ENCODE results near the gene C12orf76. TPM values are rescaled to one million over a fixed set of nuclear protein-coding genes. Genes with fewer than 3 reads are reported as not detected.

Gene C12orf76
- total and polyA plus RNA-seq, 2 donors (not counting 1 experiment from before 2014, with no cell fraction given) = 21.5 to 28.5 TPM

DNA sequence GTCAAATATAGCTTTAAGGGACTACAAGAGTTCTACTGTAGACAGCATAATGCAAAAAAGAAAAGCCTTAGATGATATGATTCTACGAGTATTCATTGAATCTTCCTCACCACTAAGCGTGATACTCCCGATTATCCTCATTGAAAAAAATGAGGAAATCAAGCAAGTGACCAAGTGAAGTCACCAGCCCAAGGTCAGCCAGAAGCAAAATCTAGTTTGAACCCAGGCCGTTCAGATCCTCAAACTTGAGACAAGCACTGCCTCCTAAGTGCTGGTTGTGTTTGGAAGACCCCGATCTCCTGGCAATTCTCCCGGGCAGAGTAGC, 53.0 kb downstream of the C12orf76 start:
- ATAC-seq (ENCODE audit: low read depth) = no peak
- Histone ChIP-seq H3K4me3 (ENCODE audit: control extremely low read depth in 1 of 5, extremely low read depth in 1 of 5, insufficient read depth in 1 of 5, low read depth in 2 of 5, low read length in 4 of 5) (peak overlapping the region; percentile 68 to 99 (median 74)), H3K9ac (ENCODE audit: low read length) (peak overlapping the region; percentile 93), H3K27ac (ENCODE audit: low read length in 2 of 2) (peak overlapping the region; percentile 69 to 90), H3K79me2 (ENCODE audit: control insufficient read depth, insufficient read depth, low read length) (peaks cover 86% of the 10 kb centered on the region), H3K4me1 (ENCODE audit: control insufficient read depth in 2 of 2, insufficient read depth in 2 of 2, low read length in 2 of 2) (peaks cover 36 to 41% of the 10 kb centered on the region in 2 donors), H3K36me3 (replicated peaks in 1 of 2; ENCODE audit: control extremely low read depth in 1 of 2, control insufficient read depth in 1 of 2, extremely low read depth in 1 of 2, insufficient read depth in 2 of 2, low read length in 1 of 2) (peaks cover 0 to 13% of the 10 kb centered on the region in 2 experiments), H3K4me2 (replicated peaks; ENCODE audit: low read depth, low read length, poor library complexity, severe bottlenecking) (peak overlapping the region; percentile 81), H3K27me3 (replicated peaks in 1 of 4; ENCODE audit: control extremely low read depth in 1 of 4, control insufficient read depth in 3 of 4, insufficient read depth in 4 of 4, low read length in 3 of 4) (no peaks in the 10 kb centered on the region), H3K9me3 (ENCODE audit: control extremely low read depth in 1 of 3, control insufficient read depth in 2 of 3, insufficient read depth in 1 of 3, low read length in 2 of 3) (no peaks in the 10 kb centered on the region), H2AFZ (ENCODE audit: insufficient read depth, low read depth, low read length, poor library complexity, severe bottlenecking) (peak overlapping the region; percentile 82), H4K20me1 (ENCODE audit: control insufficient read depth, insufficient read depth, low read length, poor library complexity, severe bottlenecking) (peaks cover 21% of the 10 kb centered on the region)
- H3K27me3 Mint-ChIP-seq = no peaks in the 10 kb centered on the region
- WGBS (ENCODE audit: insufficient coverage) = 0% methylated on average over 4 of the region's 6 CpGs
- no peaks in the 10 kb centered on the region for H3K9me3 Mint-ChIP-seq (ENCODE audit: insufficient read depth)
- no peak for TF ChIP-seq CTCF (IDR thresholded peaks at IDR 0.05)
- no peak for TF ChIP-seq EZH2 (IDR thresholded peaks at IDR 0.05; ENCODE audit: borderline replicate concordance, insufficient read depth, low read depth, low read length, poor library complexity, severe bottlenecking)
- CTCF ChIA-PET = interaction anchor here (0.8 to 3.0 kb wide), 5 partner anchors 9 to 436 kb away, joined by 3 to 7 read pairs (median 5); no protein-coding TSS in a partner anchor
- DNase-seq = no peak
- intact Hi-C loops (cut with micrococcal nuclease) = loop anchor here (5.0 to 10.0 kb wide), 2 partner anchors 111 to 283 kb away; partner anchors contain the start of genes FAM222A and GLTP
- peak overlapping the region; percentile 82 for H3K4me3 Mint-ChIP-seq
- H3K4me1 Mint-ChIP-seq = peaks cover 66% of the 10 kb centered on the region
- POLR2A ChIA-PET = interaction anchor here (0.6 to 2.0 kb wide), 5 partner anchors 9 to 614 kb away, joined by 3 to 11 read pairs (median 4); no protein-coding TSS in a partner anchor
- peak overlapping the region; percentile 88 for H3K27ac Mint-ChIP-seq

Measured in B cell (primary cell).